Activated B cell treated with CpG ODN at 0.5 μM for 24 hours (primary cell): ENCODE results near the gene AOPEP. TPM values are rescaled to one million over a fixed set of nuclear protein-coding genes. Genes with fewer than 3 reads are reported as not detected.
A peak's percentile ranks its signal among the peaks of the same experiment; 100 is the strongest.

Source experiments
- ATAC-seq: fragments of 200-7000 bp; cut with Tn5 transposase; one replicate; pipeline ENCODE4 v1.10.0; 2021; ENCODE audit warnings: low read depth, mild to moderate bottlenecking, moderate library complexity
- CTCF ChIA-PET: fragments of 350-600 bp; sonication (Branson Sonifier 250); formaldehyde crosslinking; loops from one replicate; lab custom pipeline; 2021; ENCODE audit warnings: antibody characterized with exemption; lab: Charles Lee
- POLR2A ChIA-PET: fragments of 350-600 bp; sonication (Branson Sonifier 250); formaldehyde crosslinking; loops from one replicate; lab custom pipeline; 2021; ENCODE audit warnings: antibody characterized with exemption; lab: Charles Lee
- DNase-seq: peaks from one replicate; pipeline ENCODE4 v3.0.0; 2022
- H3K27ac Mint-ChIP-seq: one replicate; pipeline ENCODE4 v1.8.0; 2020; ENCODE audit warnings: mixed read lengths
- H3K27me3 Mint-ChIP-seq: one replicate; pipeline ENCODE4 v1.8.0; 2021; ENCODE audit warnings: mixed read lengths
- H3K36me3 Mint-ChIP-seq: one replicate; pipeline ENCODE4 v1.8.0; 2021; ENCODE audit warnings: low read depth, mixed read lengths
- H3K4me1 Mint-ChIP-seq: one replicate; pipeline ENCODE4 v1.8.0; 2021; ENCODE audit warnings: mixed read lengths
- H3K4me3 Mint-ChIP-seq: one replicate; pipeline ENCODE4 v1.8.0; 2020; ENCODE audit warnings: mild to moderate bottlenecking, mixed read lengths
- H3K9me3 Mint-ChIP-seq: one replicate; pipeline ENCODE4 v1.8.0; 2020; ENCODE audit warnings: mixed read lengths
- CTCF ChIP-seq: fragments of 200-600 bp; IDR thresholded peaks from one replicate; pipeline ENCODE4 v1.8.0; 2022; ENCODE audit warnings: antibody characterized with exemption, mild to moderate bottlenecking
- intact Hi-C: fragments of 100-400 bp; cut with micrococcal nuclease; formaldehyde crosslinking; loops from one replicate; pipeline ENCODE4 v1.15.1; 2024
- total RNA-seq: library from RNA; stranded (reverse); gene quantifications from 2 replicates; pipeline ENCODE4 v1.2.3, GENCODE V29; 2022

AOPEP gene
- total RNA-seq, 1 donor from 2014 or later = 20.4 TPM

- H3K4me3 Mint-ChIP-seq = no peak overlapping the region
- no peak for ATAC-seq
- ChIA-PET POLR2A (no interaction called here), CTCF (no interaction called here)
- no peak overlapping the region for H3K27ac Mint-ChIP-seq
- no peak for TF ChIP-seq CTCF
- DNase-seq = no peak
- intact Hi-C loops = no loop called here
- H3K27me3 Mint-ChIP-seq = no peaks in the 10 kb centered on the region
- no peaks in the 10 kb centered on the region for H3K4me1 Mint-ChIP-seq
- H3K36me3 Mint-ChIP-seq = peaks cover 15% of the 10 kb centered on the region
- no peaks in the 10 kb centered on the region for H3K9me3 Mint-ChIP-seq
These were observed 13.8 kb downstream of the AOPEP start for GRCh38 chr9:94740145-94740840.

- ChIA-PET POLR2A (no interaction called here), CTCF (no interaction called here)
- no peak for TF ChIP-seq CTCF
- Mint-ChIP-seq H3K27ac (no peak overlapping the region), H3K4me1 (peaks cover 8% of the 10 kb centered on the region), H3K4me3 (no peak overlapping the region), H3K36me3 (peaks cover 14% of the 10 kb centered on the region), H3K27me3 (no peaks in the 10 kb centered on the region), H3K9me3 (peaks cover 3% of the 10 kb centered on the region)
- ATAC-seq (no peak), DNase-seq (no peak)
- intact Hi-C loops = no loop called here
These were observed 15.4 kb downstream of the AOPEP start for GRCh38 chr9:94741866-94742265.

DNA sequence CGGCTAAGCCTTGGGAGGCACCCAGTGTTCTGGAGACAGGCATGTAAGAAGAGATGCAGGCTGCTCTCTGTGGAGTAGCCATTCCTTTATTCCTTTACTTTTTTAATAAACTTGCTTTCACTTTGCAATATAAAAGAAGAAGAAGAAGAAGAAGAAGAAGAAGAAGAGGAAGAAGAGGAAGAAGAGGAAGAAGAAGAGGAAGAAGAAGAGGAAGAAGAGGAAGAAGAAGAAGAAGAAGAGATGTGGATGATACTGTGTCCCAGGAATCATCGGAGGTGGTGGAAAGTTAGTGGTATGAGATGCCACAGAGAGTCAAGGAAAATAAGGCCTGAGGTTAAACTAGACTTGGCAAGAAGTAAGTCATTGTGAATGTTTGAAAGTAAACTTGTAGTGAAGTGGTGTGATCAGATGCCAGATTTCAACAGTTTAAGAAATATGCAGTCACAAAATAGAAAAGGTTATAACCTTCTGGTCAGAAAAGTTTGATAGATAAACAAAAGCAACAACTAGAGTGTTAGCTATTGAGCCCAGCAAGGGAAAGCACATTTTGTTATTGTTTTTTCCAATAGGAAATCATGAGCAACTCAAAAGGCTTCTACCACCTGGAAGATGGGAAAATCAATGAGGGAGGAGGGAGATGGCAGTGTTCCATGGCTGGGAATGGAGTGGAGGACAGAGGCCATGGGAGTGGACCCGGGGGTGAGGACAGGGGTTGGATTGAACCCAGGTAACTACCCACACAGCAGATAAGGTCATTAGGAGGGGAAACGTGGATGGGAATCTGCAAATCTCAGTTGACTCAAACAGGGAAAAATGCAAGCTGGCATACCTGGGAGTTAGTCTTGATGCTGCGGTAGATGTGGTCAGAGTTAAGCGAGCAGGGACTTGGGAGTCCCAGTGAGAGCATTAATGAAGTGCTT lies 16.8 kb downstream of the AOPEP start:
- no peak for DNase-seq
- ATAC-seq = no peak
- Mint-ChIP-seq H3K27me3 (no peaks in the 10 kb centered on the region), H3K36me3 (peaks cover 14% of the 10 kb centered on the region), H3K9me3 (peaks cover 3% of the 10 kb centered on the region), H3K4me1 (peaks cover 8% of the 10 kb centered on the region), H3K27ac (no peak overlapping the region), H3K4me3 (no peak overlapping the region)
- CTCF ChIA-PET = no interaction called here
- TF ChIP-seq CTCF = no peak
- intact Hi-C loops = no loop called here
- POLR2A ChIA-PET = no interaction called here

DNA sequence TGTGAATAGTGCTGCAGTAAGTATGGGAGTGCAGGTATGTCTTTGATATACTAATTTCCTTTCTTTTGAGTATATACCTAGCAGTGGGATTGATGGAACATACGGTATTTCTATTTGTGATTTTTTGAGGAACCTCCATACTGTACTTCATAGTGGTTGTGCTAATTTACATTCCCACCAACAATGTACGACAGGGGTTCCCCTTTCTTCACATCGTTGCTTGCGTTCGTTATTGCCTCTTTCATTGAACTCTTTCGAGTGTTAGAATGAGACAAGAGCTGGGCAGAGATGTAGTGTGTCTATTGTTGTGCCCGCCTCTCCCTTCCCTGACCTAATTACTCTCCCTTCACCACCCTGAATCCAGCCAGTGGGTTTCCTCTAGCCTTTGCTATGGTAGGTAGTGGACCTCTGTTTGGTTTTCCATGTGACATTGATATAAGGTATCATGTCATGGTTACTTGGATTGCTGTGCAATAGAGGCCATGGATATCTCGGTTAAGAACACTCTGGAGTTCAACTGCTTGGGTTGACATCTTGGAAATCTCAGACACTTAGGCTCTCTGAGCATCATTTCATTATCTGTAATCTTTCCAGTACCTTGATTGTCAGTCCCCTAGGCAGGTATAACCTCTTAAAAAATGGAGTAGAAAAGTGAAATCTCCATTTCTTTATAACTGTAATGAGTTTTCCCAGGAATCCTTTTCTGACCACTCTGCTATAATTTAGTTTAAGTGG lies 19.5 kb downstream of the AOPEP start:
- H3K36me3 Mint-ChIP-seq = peaks cover 30% of the 10 kb centered on the region
- ChIA-PET CTCF (no interaction called here), POLR2A (no interaction called here)
- H3K9me3 Mint-ChIP-seq = peaks cover 13% of the 10 kb centered on the region
- no peak for TF ChIP-seq CTCF
- no peaks in the 10 kb centered on the region for H3K27me3 Mint-ChIP-seq
- H3K4me3 Mint-ChIP-seq = no peak overlapping the region
- H3K27ac Mint-ChIP-seq = no peak overlapping the region
- H3K4me1 Mint-ChIP-seq = peaks cover 8% of the 10 kb centered on the region
- no peak for DNase-seq
- ATAC-seq = peak; percentile 60
- intact Hi-C loops = no loop called here
